ENCODE results near the gene ZNF407. TPM values are rescaled to one million over a fixed set of nuclear protein-coding genes. Genes with fewer than 3 reads are reported as not detected.

The ZNF407 gene
- total and polyA plus RNA-seq, 9 donors: 5.3 to 22.3 (median 18.7) TPM

DNA sequence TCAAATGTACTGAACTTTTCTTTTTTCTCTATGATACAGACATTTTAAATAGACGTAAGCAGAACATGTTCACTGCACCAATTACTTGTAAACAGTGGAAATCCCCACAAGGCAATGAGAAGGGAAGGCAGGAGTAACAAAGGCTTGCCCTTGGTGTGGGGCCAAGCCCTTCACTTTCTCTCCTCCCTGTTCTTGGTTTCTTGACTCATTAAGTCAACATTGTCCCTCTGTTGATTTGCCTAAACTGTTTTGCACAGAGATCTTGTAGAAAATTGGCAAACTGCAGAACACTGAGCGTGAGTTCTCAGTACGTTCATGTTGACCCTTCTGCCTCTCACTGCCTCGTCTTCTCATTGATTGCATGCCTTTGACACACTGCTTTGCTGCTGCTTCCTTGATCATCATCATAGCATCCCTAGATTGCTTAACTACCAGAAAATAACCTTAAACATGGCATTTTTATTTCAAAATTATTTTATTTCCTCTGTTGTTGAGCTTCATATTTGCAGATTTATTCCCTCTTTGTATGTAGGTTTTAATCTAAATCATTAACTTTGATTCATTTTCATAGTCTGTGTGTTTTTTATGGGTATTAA lies 353.6 kb downstream of the ZNF407 start:
- no peak for TF ChIP-seq POLR2A (IDR thresholded peaks at IDR 0.05)
- TF ChIP-seq, protein P1, sequence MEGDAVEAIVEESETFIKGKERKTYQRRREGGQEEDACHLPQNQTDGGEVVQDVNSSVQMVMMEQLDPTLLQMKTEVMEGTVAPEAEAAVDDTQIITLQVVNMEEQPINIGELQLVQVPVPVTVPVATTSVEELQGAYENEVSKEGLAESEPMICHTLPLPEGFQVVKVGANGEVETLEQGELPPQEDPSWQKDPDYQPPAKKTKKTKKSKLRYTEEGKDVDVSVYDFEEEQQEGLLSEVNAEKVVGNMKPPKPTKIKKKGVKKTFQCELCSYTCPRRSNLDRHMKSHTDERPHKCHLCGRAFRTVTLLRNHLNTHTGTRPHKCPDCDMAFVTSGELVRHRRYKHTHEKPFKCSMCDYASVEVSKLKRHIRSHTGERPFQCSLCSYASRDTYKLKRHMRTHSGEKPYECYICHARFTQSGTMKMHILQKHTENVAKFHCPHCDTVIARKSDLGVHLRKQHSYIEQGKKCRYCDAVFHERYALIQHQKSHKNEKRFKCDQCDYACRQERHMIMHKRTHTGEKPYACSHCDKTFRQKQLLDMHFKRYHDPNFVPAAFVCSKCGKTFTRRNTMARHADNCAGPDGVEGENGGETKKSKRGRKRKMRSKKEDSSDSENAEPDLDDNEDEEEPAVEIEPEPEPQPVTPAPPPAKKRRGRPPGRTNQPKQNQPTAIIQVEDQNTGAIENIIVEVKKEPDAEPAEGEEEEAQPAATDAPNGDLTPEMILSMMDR (IDR thresholded peaks at IDR 0.05): no peak
- TF ChIP-seq EP300 (IDR thresholded peaks at IDR 0.05): no peak
- no peaks in the 10 kb centered on the region for H3K9me3 ChIP-seq
- H3K4me3 ChIP-seq: no peak overlapping the region
- intact Hi-C loops (cut with DNase I): no loop called here
- H3K36me3 ChIP-seq: no peaks in the 10 kb centered on the region
- H3K4me1 ChIP-seq (ENCODE audit: insufficient read depth): peaks cover 6% of the 10 kb centered on the region
- peak overlapping the region in 1 of 2 donors; percentile 4 for H3K27ac ChIP-seq
- WGBS, 3 donors: 23 to 29% (median 28%) methylated on average over 4 of the region's 4 CpGs
- no peaks in the 10 kb centered on the region for H3K27me3 ChIP-seq
- DNase-seq: peak; percentile 12 to 65 (median 39)

DNA sequence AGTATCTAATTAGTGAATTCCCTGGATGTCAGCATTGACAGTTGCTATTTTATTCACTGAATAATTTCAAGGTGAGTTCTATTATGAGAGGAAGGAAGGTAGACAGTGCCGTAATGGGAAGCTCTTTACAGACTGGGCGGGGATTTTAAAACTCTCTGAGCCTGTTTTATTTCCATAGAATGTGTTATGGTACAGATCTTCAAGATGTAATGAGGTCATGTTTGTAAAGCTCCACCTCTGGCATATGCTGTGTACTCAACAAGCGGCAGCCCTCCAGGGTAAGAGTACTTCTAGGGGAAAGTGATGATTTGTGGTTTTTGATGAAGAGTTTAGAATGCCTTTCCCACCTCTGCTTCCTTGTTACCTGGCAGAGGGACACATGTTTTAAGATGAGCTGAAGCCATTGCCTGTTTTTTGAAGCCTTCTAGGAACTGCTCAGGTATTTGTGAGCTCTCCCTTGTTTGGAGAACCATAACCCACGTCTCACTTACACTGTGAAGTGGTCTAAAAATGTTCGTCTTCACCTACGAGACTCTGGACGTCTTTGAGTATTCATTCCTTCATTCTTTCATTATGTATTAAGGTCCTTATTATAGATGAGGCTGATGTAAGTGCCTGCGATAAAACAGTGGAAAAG lies 360.0 kb downstream of the ZNF407 start:
- intact Hi-C loops (cut with DNase I): no loop called here
- 95 to 98% (median 96%) methylated on average over 8 of the region's 8 CpGs for WGBS, 3 donors
- no peak overlapping the region for H3K27ac ChIP-seq

DNA sequence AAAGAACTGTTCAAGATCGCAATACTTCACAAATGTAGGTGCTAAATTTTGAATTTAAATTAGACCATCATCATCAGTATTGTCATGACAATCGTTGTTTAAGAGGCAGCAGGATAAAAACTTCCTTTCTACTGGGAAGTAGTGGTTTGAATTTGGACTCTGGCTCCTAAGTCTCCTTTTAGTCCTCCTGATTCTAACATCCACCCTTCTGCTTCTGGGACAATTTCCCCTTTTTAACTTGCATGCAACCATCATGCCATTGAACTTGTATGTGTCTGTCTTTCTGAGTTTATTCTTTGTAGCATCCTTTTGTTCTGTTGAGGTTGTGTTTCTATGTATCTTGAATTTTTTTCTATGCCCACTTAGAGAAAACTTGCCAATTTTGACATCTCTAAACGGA lies 361.5 kb downstream of the ZNF407 start:
- H3K9me3 ChIP-seq: no peaks in the 10 kb centered on the region
- no peak for DNase-seq
- no peaks in the 10 kb centered on the region for H3K4me1 ChIP-seq (ENCODE audit: insufficient read depth)
- no peak overlapping the region for H3K27ac ChIP-seq
- H3K27me3 ChIP-seq: no peaks in the 10 kb centered on the region
- TF ChIP-seq POLR2A (IDR thresholded peaks at IDR 0.05) (no peak), EP300 (IDR thresholded peaks at IDR 0.05) (no peak)
- TF ChIP-seq, protein P1 (IDR thresholded peaks at IDR 0.05): no peak
- 94 to 97% (median 94%) methylated on average over 3 of the region's 3 CpGs for WGBS, 3 donors
- intact Hi-C loops (cut with DNase I): no loop called here
- H3K36me3 ChIP-seq: no peaks in the 10 kb centered on the region
- H3K4me3 ChIP-seq: no peak overlapping the region

More for the DNA sequence above, 360.0 kb downstream of the ZNF407 start:
- Histone ChIP-seq H3K27me3 (no peaks in the 10 kb centered on the region), H3K4me1 (ENCODE audit: insufficient read depth) (no peaks in the 10 kb centered on the region), H3K4me3 (no peak overlapping the region), H3K36me3 (no peaks in the 10 kb centered on the region), H3K9me3 (no peaks in the 10 kb centered on the region)
- no peak for DNase-seq
- no peak for TF ChIP-seq EP300 (IDR thresholded peaks at IDR 0.05)
- no peak for TF ChIP-seq POLR2A (IDR thresholded peaks at IDR 0.05)
- TF ChIP-seq, protein P1 (IDR thresholded peaks at IDR 0.05): no peak

DNA sequence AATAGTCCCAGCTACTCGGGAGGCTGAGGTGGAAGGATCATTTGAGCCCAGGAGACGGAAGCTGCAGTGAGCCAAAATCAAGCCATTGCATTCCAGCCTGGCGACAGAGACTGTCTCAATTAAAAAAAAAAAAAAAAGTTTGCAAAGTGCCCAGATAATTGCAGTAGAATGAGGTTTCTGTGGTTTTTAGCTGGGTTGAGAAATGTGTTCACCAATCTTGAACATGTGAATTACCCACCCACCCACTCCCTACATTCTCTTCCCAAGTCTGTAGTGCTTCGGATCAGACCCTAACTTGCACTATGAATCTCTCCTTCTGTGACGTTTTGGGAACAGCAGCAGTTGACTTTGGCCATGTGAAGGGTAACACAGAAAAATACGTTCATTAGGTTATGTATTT lies 363.9 kb downstream of the ZNF407 start:
- DNase-seq: no peak
- 92 to 95% (median 95%) methylated on average over 6 of the region's 6 CpGs for WGBS, 3 donors
- intact Hi-C loops (cut with DNase I): no loop called here
- H3K9me3 ChIP-seq: no peaks in the 10 kb centered on the region
- no peaks in the 10 kb centered on the region for H3K4me1 ChIP-seq (ENCODE audit: insufficient read depth)
- no peak overlapping the region for H3K27ac ChIP-seq
- no peak for TF ChIP-seq POLR2A (IDR thresholded peaks at IDR 0.05)
- no peak for TF ChIP-seq EP300 (IDR thresholded peaks at IDR 0.05)
- TF ChIP-seq, protein P1 (IDR thresholded peaks at IDR 0.05): no peak
- H3K4me3 ChIP-seq: no peak overlapping the region
- H3K27me3 ChIP-seq: no peaks in the 10 kb centered on the region
- H3K36me3 ChIP-seq: no peaks in the 10 kb centered on the region
